DOHH2 (cell line): ENCODE results near the gene KLRG1.

Experiments
- H3F3A ChIP-seq: fragments of 200-600 bp; sonication (generic), shearing (Covaris generic); 2 replicates; pipeline ENCODE4 v1.6.0; 2016; ENCODE audit warnings: antibody characterized with exemption, mild to moderate bottlenecking; ENCODE audit not compliant: control insufficient read depth, insufficient read depth
- H3K27ac ChIP-seq: fragments of 200-600 bp; sonication (generic); 2 replicates; pipeline ENCODE4 v1.5.1; 2014; ENCODE audit warnings: low read depth, mild to moderate bottlenecking, low read length, moderate library complexity
- H3K27me3 ChIP-seq: fragments of 200-600 bp; sonication (generic); 2 replicates; pipeline ENCODE4 v1.6.1; 2014; ENCODE audit warnings: mild to moderate bottlenecking, low read length, mixed read lengths; ENCODE audit not compliant: control insufficient read depth
- H3K36me3 ChIP-seq: fragments of 200-600 bp; sonication (generic); 2 replicates; pipeline ENCODE4 v1.6.1; 2014; ENCODE audit warnings: mild to moderate bottlenecking, low read length, moderate library complexity, mixed read lengths; ENCODE audit not compliant: control insufficient read depth
- H3K4me1 ChIP-seq: fragments of 200-600 bp; sonication (generic); 2 replicates; pipeline ENCODE4 v1.6.1; 2014; ENCODE audit warnings: mild to moderate bottlenecking, low read length, mixed read lengths; ENCODE audit not compliant: control insufficient read depth
- H3K4me2 ChIP-seq: fragments of 200-600 bp; sonication (generic); 2 replicates; pipeline ENCODE4 v1.6.0; 2014; ENCODE audit warnings: mild to moderate bottlenecking, low read length, moderate library complexity
- H3K4me3 ChIP-seq: fragments of 200-600 bp; sonication (generic); 2 replicates; pipeline ENCODE4 v1.5.1; 2014; ENCODE audit warnings: mild to moderate bottlenecking, low read length, mixed read lengths
- H3K79me2 ChIP-seq: fragments of 200-600 bp; sonication (generic); 2 replicates; pipeline ENCODE4 v1.6.1; 2014; ENCODE audit warnings: mild to moderate bottlenecking, low read length, mixed read lengths; ENCODE audit not compliant: control insufficient read depth
- H3K9me2 ChIP-seq: fragments of 200-600 bp; sonication (generic); replicated peaks from 2 replicates; pipeline ENCODE4 v1.6.1; 2014; ENCODE audit warnings: mild to moderate bottlenecking, low read length, mixed read lengths; ENCODE audit not compliant: control insufficient read depth
- H3K9me3 ChIP-seq: fragments of 200-600 bp; sonication (generic); 2 replicates; pipeline ENCODE4 v1.6.1; 2014; ENCODE audit warnings: antibody characterized with exemption, low read length, mixed read lengths; ENCODE audit not compliant: control insufficient read depth, insufficient read depth
- H4K20me1 ChIP-seq: fragments of 200-600 bp; sonication (generic); 2 replicates; pipeline ENCODE4 v1.6.0; 2014; ENCODE audit warnings: low read depth, mild to moderate bottlenecking, antibody characterized with exemption, low read length, moderate library complexity; ENCODE audit not compliant: control insufficient read depth, insufficient read depth
- EZH2phosphoT487 ChIP-seq: fragments of 200-600 bp; sonication (generic); IDR thresholded peaks from 2 replicates; pipeline ENCODE4 v1.6.1; 2017; ENCODE audit warnings: borderline replicate concordance, mild to moderate bottlenecking, antibody characterized with exemption, low read length, moderate library complexity, mixed read lengths
- TF ChIP-seq, protein P1 (sequence below): fragments of 200-600 bp; sonication (generic); IDR thresholded peaks from one replicate; pipeline ENCODE4 v1.5.1; 2014; ENCODE audit warnings: antibody characterized with exemption, mild to moderate bottlenecking, low read depth, low read length; ENCODE audit not compliant: poor library complexity, severe bottlenecking

Gene KLRG1

DNA sequence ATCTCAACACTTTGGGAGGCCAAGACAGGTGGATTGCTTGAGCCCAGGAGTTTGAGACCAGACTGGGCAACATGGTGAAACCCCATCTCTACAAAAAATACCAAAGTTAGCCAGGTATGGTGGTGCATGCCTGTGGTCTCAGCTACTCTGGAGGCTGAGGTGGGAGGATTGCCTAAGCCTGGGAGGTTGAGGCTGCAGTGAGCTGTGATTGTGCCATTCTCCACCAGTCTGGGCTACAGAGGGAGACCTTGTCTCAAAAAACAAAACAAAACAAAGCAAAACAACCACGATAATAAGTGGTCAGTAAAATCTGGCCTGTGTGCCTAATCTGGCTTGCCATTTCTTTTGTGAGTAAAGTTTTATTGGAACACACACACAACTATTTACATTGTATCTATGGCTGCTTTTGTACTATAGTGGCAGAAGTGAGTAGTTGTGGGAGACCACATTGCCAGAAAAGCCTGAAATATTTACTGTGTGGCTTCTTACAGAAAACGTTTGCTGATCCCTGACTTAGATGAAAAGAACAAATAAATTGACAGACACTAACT lies 19.4 kb upstream of the KLRG1 start:
- H3K4me2 ChIP-seq: no peak overlapping the region
- no peak overlapping the region for H3K4me3 ChIP-seq
- no peaks in the 10 kb centered on the region for H3K79me2 ChIP-seq
- no peaks in the 10 kb centered on the region for H4K20me1 ChIP-seq
- no peak overlapping the region for H3K27ac ChIP-seq
- peaks cover 15% of the 10 kb centered on the region; the same call in 1 of the 2 replicates for H3K9me3 ChIP-seq
- H3K36me3 ChIP-seq: no peaks in the 10 kb centered on the region
- peaks cover 3% of the 10 kb centered on the region; the same call in 1 of the 2 replicates for H3F3A ChIP-seq
- no peaks in the 10 kb centered on the region for H3K9me2 ChIP-seq
- no peaks in the 10 kb centered on the region for H3K27me3 ChIP-seq
- no peaks in the 10 kb centered on the region for H3K4me1 ChIP-seq
- TF ChIP-seq EZH2phosphoT487: no peak
- TF ChIP-seq, protein P1, sequence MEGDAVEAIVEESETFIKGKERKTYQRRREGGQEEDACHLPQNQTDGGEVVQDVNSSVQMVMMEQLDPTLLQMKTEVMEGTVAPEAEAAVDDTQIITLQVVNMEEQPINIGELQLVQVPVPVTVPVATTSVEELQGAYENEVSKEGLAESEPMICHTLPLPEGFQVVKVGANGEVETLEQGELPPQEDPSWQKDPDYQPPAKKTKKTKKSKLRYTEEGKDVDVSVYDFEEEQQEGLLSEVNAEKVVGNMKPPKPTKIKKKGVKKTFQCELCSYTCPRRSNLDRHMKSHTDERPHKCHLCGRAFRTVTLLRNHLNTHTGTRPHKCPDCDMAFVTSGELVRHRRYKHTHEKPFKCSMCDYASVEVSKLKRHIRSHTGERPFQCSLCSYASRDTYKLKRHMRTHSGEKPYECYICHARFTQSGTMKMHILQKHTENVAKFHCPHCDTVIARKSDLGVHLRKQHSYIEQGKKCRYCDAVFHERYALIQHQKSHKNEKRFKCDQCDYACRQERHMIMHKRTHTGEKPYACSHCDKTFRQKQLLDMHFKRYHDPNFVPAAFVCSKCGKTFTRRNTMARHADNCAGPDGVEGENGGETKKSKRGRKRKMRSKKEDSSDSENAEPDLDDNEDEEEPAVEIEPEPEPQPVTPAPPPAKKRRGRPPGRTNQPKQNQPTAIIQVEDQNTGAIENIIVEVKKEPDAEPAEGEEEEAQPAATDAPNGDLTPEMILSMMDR: no peak

DNA sequence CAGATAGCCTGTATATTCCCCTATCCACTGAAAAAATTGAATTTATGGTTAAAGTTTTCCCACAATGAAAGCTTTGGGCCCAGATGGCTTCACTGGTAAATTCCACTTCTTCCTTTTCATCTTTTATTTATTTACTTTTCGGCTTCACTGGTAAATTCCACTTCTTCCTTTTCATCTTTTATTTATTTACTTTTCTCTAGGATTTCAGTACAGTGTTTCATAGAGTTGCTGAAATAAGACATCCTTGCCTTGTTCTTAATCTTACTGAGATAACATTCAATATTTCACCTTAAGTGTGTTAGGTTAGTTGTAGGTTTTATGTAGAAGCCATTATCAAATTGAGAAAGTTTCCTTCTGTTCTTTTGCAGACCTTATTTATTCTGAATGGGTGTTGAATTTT lies 18.9 kb upstream of the KLRG1 start:
- H3F3A ChIP-seq: peaks cover 3% of the 10 kb centered on the region; the same call in 1 of the 2 replicates
- no peaks in the 10 kb centered on the region for H3K27me3 ChIP-seq
- H3K4me2 ChIP-seq: no peak overlapping the region
- no peaks in the 10 kb centered on the region for H4K20me1 ChIP-seq
- no peaks in the 10 kb centered on the region for H3K4me1 ChIP-seq
- peaks cover 15% of the 10 kb centered on the region; the same call in 1 of the 2 replicates for H3K9me3 ChIP-seq
- H3K27ac ChIP-seq: no peak overlapping the region
- H3K4me3 ChIP-seq: no peak overlapping the region
- H3K79me2 ChIP-seq: no peaks in the 10 kb centered on the region
- no peaks in the 10 kb centered on the region for H3K36me3 ChIP-seq
- H3K9me2 ChIP-seq: no peaks in the 10 kb centered on the region
- no peak for TF ChIP-seq EZH2phosphoT487
- TF ChIP-seq, protein P1: no peak

DNA sequence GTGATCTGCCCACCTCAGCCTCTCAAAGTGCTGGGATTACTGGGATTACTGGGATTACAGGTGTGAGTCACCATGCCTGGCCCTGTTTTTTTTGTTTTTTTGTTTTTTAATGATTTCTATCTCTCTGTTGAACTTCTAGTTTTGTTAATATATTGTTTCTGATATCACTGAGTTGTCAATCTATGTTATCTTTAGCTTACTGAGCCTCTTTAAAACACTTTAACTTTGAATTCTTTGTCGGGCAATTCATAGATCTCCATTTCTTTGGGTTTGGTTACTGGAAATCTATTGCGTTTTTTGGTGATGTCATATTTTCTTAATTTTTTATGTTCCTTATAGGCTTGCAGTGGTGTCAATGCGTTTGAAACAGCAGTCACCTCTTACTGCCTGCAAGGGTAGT lies 9.2 kb upstream of the KLRG1 start:
- TF ChIP-seq EZH2phosphoT487: no peak
- TF ChIP-seq, protein P1: no peak
- Histone ChIP-seq H3K9me3 (no peaks in the 10 kb centered on the region), H3K27ac (no peak overlapping the region), H3K4me3 (no peak overlapping the region), H4K20me1 (no peaks in the 10 kb centered on the region), H3K79me2 (no peaks in the 10 kb centered on the region), H3K4me2 (no peak overlapping the region), H3K4me1 (no peaks in the 10 kb centered on the region; the same call in 1 of the 2 replicates), H3F3A (no peaks in the 10 kb centered on the region), H3K36me3 (no peaks in the 10 kb centered on the region), H3K9me2 (no peaks in the 10 kb centered on the region), H3K27me3 (no peaks in the 10 kb centered on the region)

DNA sequence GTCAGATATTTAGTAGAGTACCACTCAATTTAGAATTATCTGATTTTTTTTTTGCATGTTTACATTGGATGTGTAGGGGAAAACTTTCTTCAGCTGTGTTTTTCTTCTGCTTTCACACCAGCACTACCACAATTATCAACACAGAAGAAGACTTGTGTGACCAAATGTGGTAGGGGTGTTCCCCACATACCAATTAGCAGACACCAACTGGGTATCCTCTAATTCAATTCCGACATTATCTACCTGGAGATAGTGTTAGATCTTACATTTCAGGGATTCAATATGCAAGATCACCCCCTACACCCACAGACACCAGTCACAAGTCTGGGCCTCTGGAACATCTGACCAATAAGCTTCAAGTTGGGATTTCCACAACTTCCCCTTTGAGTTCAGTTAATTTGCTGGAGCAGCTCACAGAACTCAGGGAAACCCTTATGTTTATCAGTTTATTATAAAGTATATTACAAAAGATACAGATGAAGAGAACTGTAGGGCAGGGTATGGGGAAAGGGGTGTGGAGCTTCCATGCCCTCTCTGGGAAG lies 4.1 kb upstream of the KLRG1 start:
- Histone ChIP-seq H3K9me3 (no peaks in the 10 kb centered on the region), H3K4me3 (no peak overlapping the region), H4K20me1 (no peaks in the 10 kb centered on the region), H3K27ac (no peak overlapping the region), H3F3A (no peaks in the 10 kb centered on the region), H3K9me2 (no peaks in the 10 kb centered on the region), H3K4me2 (no peak overlapping the region), H3K4me1 (peaks cover 27% of the 10 kb centered on the region), H3K27me3 (no peaks in the 10 kb centered on the region), H3K36me3 (no peaks in the 10 kb centered on the region), H3K79me2 (no peaks in the 10 kb centered on the region)
- TF ChIP-seq EZH2phosphoT487: no peak
- TF ChIP-seq, protein P1: no peak
